Effector CD8-positive, alpha-beta T cell (primary cell): ENCODE measurements around the gene DGCR8.

Experiments used
- DNase-seq: peaks from one replicate; lab custom pipeline; 2025; lab: John Stamatoyannopoulos, UW

DGCR8 gene

DNA sequence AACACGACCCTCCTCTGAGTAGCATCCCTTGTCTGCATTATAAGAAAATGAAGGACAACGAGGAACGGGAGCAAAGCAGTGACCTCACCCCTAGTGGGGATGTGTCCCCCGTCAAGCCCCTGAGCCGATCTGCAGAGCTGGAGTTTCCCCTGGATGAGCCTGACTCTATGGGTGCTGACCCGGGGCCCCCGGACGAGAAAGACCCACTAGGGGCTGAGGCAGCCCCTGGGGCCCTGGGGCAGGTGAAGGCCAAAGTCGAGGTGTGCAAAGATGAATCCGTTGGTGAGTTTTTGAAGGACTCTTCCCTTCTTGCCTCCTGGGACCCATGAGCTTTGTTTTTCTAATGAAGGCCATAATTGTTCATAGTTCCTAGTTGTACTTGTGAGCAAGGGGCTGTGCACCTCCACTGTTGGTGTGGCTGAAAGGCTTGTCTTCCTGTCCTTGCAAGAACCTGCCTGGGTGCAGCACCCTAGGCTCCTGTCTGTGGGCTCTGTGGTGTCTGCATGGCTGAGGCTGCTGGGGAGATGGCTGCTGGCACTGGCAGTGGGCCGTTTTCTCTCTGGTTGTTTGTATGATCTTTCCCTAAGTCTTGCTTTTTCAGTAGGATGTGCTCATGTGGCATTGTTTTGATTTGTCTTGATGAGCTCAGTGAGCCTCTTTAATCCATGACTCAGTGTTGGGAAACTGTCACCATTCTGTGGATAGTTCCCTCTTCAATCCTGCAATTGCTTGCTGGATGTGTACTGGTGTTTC lies 10.1 kb downstream of the DGCR8 start:
- DNase-seq = no peak

DNA sequence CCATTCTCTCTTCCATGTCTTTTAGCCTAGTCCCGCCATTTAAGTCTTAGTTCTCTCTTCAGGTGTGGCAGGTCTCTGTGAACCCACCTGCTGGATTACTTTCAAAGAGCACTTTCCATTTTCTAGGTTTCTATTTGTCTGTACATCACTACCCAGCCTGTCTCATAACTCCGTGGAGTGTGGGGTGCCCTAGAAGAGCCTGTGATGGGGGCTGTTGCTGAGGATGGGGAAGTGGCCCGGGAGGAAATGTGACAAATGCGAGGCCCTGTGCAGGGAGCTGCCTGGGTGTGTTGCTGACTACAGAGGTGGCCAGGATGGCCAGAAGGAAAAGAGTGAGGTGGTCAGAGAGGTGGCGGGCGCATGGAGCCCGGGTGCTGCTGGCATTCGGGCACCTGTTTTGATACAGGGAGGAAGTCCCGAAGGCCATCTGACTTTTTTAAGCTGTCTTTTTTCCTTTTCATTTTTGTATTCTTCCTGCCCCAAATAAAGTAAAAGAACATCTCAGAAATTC lies 10.7 kb downstream of the DGCR8 start:
- DNase-seq = no peak

DNA sequence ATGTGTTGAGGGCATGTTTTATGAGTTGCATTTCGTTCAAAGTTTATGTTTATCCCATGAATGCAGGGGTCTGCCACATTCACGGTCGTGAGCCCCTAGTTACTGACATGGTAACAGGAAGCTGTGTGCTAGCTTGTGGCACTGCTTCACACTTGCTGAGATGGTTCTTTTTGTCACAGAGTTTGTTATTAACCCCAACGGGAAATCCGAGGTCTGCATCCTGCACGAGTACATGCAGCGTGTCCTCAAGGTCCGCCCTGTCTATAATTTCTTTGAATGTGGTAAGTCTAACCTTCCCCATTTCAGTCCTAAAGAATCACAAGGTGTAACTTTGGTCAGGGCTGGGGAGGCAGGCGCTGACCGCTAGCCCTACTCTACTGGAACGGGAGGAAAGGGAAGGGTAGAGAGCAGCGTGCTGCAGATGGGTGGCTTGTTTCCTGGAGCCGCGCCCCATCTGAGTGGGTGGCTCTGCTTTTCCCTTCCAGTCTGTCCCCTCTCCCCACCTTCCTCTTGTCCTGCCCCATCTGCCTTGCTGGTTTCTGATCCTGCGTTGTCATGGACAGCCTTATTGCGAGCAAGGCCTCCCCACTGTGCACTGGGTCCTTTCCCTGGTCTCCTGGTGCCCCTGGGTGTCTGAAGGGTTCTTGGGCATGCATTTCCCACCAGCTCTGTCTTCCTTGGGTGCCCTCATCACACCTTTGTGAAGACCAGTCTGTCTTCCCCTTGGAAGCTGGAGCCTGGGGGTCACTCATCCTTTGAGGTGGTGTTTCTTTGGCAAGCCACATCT lies 11.8 kb downstream of the DGCR8 start:
- no peak for DNase-seq

DNA sequence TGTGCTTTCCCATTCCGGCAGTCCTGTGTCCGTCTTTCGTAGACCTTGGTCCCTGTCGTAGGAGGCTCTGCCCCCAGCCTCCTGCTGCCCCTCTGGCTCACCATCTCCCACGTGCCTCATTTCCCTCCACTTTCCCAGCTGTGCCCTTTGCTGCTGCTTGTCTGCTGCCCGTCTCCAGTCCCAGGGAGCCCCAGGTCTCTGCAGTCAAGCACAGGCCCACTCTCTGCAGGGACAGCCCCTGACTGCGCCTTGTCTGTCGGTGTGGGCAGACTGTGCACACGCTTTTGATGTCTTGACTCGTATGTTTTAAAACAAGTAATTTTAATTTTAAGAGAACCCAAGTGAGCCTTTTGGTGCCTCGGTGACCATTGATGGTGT lies 12.4 kb downstream of the DGCR8 start:
- DNase-seq = no peak

DNA sequence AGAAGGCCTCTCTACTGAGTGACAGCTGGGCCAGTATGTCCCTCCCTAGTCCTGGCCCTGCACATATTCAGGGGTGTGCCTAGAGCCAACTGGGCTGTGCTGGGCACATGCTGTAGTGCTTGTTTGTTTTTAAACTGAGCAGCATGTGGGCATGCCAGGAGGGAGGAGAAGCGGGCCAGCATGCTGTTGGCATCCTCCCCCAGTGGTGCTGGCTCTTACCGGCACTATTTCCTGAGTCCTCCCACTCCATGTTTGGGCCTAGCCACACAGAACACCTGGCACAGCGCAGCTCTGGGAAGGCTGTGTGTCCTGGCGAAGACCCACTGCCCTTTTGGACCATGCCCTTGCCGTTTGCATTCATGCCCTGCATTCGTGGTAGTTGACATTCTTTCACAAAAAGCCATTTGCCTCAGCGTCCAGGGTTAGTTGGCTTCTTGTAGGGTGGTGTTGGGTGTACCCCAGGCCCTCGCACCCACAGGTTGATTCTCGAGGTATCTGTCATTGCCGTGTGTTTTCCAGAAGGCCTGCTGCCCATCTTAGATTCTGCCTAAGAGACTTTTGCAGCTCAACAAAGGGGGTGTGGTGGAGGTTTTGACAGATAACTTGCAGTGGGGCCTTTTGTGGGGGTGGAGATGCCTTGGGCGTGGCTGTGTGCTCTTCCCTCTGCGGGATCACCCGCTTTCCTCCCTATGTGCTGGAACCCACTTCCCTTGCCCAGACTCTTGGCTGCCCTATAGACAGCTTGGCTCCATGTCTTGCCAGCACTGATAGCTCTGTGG lies 13.6 kb downstream of the DGCR8 start:
- DNase-seq = no peak

DNA sequence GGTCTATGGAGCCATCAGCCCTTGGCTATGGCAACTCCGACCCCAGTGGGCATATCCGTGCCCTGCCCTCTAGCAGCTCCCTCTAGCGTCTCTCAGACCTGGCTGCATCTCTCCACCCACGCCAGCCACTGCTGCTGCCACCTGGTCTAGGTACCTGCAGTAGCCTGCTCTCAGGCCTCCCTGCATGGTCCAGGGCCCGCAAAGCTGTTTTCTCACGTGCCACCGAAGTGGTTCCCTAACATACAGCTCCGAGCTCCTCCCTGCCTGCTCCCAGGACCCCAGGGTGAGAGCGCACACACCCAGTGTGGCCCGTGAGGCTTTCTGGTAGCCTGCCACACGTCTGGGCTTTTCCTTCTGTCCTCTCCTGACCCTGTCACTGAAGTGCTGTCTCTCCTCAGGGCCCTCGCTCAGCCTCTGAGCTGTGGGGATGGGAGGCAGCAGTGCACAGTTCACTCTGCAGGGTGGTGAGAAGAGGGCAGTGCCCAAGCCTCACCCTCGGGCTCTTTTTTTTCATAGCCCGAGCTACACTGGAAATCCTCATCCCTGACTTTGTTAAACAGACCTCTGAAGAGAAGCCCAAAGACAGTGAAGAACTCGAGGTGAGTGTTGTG lies 14.3 kb downstream of the DGCR8 start:
- no peak for DNase-seq

DNA sequence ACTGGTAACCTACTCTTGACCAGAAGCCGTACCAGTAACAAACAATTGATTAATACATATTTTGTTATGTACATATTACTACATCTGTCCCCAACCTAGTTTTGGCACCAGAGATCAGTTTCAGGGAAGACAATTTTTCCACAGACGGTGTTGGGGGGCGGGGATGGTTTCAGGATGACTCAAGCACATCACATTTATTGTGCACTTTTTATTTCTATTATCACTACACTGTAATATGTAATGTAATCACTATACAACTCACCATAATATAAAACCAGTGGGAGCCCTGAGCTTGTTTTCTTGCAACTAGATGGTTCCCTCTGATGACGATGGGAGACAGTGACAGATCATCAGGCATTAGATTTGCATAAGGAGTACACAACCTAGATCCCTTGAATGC lies 15.5 kb downstream of the DGCR8 start:
- no peak for DNase-seq

DNA sequence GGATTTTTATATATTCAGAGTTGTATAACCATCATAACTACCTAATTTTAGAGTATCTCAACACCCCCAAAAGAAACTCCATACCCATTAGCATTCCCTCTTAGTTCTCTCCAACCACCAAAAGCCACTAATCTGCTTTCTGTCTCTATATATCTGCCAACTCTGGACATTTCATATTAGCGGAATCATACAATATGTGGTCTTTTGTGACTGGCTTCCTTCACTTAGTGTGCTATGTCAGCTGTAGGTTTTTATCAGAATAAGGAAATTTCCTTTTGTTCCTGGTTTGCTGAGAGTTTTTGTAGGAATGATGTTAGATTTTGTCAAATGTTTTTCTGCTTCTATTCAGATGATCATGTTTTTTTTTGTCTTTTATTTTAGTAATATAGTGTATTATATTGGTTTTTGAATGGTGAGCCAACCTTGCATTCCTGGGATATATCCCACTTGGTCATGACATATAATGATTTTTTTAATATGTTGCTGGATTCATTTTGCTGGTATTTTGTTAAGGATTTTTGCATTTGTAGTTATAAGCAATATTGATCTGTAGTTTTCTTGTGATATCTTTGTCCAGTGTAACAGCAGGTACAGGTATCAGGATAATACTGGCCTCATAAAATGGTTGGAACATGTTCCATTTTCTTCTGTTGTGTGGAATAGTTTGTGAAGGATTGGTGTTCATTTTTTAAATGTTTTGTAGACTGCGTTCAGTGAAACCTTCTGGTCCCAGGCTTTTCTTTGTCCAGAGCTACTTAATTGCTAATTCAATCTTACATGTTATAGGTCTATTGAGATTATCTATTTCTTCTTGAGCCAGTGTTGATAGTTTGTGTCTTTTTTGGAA lies 16.8 kb downstream of the DGCR8 start:
- DNase-seq = no peak

DNA sequence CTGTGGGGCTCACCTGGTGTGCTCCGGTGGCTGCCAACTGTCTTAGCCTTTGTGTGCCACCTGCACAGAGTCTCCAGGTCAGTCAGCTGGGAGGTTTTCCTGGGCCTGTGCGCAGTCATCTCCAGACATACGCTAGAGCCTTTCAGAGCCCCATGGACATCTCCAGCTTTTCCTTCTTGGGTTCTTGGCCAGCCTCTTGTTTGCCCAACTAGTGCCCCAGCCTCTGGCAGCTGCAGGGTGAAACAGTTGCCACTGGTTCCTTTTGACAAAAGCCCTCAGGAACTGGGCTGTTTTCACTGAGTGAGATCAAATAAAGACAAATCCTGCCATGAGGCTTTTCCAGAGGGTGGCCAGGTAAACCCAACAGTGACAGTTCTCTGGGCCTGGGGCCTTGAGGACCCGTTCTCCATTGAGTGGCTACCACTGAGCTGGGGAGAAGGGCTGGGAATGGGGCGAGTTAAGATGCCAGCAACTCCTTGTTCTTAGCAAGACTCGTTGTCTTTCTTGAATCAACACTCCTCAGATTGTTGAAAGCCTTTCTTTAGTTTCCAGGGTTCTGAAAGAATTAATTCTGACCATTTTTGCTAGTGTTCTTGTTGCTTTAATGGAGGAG lies 19.2 kb downstream of the DGCR8 start:
- no peak for DNase-seq

DNA sequence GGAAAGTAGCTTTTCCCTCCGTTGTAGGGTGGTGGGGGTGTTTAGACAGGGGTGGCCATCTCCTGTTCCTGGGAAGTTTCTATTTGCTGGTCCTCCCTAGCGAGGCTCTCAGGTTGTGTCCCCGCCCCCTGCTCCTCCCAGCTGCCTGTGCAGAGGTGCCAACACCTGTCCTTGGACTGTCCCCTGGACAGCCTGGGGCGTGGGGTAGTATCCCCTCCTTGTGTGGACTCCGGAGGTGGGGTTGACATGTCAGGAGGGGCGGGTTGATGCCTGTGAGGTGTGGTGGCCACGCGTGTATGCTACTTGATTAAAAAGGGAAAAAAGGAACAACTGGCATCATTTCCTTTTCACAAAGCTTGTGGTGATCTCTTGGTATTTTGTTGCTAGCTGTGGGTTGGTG lies 21.6 kb downstream of the DGCR8 start:
- no peak for DNase-seq

DNA sequence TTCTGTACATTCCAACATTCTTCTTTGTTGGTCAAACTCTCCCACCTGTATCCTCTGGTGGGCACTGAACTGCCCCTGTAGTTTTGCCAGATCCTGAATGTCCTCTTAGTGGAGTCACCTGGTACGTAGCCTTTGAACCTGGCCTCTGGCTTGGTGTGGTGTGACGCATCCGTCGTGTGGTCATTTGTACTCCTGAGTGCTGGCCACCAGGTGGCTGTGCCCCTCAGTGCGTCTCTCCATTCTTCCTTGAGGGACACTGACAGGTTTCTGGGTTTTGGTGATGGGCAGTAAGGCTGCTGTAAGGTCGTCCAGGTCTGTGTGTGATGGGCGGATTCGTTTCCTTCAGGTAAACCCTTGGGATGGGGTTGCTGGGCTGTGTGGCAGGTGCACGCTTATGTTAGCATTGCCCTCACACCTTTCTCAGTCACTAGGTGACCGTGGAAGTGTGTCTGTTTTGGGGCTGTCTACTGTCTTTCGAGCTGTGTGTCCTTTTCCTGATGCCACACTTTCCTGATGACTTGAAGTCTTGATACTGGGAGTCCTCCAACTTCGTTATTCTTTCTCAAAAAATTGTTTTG lies 22.3 kb downstream of the DGCR8 start:
- no peak for DNase-seq

DNA sequence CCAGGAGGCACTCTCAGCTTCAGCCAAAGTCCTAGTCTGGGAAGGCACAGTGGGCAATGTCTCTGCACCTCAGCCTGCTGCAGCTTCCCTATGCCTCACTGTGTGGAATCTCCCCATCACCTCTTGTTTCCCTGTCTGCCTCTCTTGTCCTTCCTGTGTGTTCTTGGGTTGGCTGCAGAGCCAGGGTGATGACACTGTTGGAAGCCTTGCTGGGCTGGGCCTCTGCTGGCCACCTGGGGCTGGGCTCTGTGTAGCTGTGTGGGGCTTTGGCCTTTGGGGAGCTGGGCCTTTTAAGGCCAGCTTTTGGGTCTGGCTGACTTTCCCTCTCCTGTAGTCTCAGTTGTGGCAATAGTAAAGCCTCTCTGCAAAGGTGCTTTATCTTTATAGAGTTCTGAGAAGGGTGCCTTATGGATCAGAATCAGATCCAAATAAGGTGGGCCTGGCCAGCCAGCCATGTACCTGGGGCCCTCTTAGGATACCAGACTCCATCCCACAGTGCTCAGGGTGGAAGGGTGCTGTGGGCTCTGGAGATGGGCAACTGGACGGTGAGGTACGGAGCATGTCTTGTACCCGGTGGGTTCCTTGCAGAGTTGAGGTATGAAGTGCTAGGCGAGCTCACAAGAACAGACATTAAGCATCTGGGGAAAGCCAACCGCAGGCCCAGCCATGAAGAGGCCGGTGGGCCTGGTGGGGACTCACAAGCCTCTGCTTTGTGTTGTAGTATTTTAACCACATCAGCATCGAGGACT lies 25.6 kb downstream of the DGCR8 start:
- no peak for DNase-seq

DNA sequence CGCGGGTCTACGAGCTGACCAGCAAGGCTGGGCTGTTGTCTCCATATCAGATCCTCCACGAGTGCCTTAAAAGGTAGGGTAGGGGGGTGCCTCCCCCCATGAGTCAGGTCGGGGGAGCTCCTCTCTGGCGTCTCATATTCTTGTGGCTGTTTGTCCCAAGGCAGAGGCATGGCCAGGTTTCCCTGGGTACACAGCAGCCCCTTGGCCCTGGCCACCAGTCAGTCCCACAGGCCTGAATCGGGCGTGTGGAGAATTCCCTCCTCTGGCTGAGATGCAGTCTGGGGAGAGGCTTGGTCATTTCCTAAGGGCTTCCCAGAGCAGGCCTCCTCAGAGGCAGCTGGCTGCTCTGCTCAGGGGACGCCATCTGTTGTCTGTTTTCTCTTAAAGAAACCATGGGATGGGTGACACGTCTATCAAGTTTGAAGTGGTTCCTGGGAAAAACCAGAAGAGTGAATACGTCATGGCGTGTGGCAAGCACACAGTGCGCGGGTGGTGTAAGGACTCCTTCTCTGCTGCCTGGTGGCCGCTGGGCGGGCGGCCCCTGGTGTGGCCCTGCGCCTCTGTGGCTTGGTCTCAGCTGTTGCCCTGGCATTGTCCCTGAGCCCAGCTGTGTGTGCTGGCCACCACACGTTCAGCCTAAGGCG lies 26.3 kb downstream of the DGCR8 start:
- no peak for DNase-seq

DNA sequence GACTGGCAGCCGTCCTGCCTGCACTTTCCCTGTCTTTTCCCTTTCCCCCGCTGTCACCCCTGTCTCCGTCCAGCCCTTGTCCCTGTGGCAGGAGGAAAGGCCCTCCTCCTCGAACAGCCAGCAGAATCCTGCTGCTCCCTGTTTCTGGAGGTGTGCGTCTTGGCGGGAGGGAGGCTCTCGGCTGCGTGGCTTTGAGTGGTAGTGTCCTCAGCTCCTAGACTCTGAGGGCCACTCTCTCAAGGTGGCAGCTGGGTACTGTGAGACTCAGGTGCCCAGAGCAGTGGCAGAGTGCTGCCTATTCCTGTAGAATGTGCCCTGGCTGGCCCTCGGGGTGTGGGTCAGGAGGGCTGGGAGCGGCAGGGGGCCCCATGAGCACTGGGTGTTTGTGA lies 26.8 kb downstream of the DGCR8 start:
- no peak for DNase-seq

DNA sequence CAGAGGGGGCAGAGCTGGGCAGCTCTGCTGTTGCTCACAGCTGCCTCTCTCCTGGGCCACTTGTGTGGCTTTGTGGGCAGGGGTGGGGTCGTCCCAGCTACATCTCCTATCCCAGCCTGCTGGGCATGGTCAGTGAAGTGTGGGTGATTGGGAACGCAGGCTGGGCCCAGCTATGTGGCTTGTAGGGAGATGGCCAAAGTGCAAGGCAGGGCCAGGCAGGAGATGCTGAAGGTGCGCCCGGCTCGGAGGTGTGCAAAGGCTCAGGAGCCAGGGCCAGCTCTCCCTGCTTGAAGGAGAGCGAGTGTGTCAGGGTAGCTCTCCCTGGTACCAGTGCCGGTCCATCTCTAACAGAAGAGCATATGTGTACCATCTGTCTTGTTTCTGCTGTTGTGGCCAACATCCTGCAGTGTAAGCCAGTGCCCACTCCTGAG lies 27.4 kb downstream of the DGCR8 start:
- no peak for DNase-seq

DNA sequence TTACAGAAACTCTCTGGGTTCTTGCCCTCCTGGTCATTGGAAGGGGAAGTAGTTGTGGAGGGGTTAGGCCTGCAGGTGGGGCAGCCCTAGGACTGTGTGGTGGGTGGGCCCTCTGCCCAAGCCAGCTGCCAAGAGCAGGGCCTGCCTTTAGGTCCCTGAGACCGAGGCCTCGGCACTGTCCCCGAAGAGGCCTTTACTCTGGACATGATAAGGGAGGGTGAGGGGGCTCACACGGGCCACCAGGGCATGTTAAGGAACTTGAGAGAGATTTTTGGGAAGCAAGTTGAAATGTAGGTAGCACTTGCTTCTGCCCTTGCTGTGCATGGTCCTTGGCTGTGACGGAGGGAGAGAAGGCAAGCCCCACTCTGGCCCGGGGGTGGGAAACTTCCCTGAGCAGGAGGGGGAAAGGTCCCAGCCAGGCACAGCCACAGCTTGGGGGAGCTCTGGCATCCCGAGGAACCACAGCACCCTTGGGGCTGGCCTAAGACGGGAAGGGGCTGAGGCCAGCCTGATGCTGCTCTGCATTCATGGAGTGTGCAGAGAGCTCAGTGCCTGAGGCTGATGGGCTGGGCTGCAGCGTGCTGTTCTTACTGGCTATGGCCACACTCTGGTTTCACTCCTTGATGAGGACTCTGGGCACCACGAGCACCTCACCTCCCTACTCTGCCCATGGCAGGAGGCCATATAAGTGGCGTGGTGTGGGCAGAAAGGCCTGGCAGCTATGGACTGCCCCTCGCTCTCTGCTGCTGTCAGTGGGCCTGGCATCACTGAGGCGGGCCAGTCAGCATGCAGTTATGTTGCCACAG lies 28.1 kb downstream of the DGCR8 start:
- DNase-seq = no peak

DNA sequence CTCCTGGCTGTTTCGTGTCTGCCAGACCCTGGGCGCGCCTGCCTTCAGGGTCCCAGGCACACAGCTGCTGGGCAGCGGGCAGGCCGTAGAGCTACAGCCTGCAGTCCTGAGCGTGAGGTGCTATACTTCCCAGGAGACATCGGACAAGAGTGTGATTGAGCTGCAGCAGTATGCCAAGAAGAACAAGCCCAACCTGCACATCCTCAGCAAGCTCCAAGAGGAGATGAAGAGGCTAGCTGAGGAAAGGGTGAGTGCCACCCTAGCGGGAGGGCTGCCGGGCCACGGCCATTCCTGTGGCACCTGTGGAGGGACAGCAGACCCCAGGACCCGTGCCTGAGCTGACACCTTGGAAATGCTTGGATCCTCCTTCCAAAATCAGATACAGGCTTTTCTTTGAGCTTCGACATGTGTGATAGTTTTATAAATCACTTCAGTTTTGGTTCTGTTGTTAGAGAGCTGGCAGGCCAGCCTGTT lies 28.8 kb downstream of the DGCR8 start:
- DNase-seq = no peak
